GM21423 (cell line): ENCODE data around the gene CPNE4.
"Not testable (repeated sequence)": the region's sequence is repeated elsewhere in the genome, so short reads cannot be mapped to it uniquely, and the experiment has no call there.

Experiments used
- ATAC-seq: cut with Tn5 transposase; IDR thresholded peaks from one replicate; pipeline ENCODE4 v1.9.1; 2021; ENCODE audit warnings: mild to moderate bottlenecking, moderate library complexity; ENCODE audit not compliant: unreplicated experiment

The CPNE4 gene

DNA sequence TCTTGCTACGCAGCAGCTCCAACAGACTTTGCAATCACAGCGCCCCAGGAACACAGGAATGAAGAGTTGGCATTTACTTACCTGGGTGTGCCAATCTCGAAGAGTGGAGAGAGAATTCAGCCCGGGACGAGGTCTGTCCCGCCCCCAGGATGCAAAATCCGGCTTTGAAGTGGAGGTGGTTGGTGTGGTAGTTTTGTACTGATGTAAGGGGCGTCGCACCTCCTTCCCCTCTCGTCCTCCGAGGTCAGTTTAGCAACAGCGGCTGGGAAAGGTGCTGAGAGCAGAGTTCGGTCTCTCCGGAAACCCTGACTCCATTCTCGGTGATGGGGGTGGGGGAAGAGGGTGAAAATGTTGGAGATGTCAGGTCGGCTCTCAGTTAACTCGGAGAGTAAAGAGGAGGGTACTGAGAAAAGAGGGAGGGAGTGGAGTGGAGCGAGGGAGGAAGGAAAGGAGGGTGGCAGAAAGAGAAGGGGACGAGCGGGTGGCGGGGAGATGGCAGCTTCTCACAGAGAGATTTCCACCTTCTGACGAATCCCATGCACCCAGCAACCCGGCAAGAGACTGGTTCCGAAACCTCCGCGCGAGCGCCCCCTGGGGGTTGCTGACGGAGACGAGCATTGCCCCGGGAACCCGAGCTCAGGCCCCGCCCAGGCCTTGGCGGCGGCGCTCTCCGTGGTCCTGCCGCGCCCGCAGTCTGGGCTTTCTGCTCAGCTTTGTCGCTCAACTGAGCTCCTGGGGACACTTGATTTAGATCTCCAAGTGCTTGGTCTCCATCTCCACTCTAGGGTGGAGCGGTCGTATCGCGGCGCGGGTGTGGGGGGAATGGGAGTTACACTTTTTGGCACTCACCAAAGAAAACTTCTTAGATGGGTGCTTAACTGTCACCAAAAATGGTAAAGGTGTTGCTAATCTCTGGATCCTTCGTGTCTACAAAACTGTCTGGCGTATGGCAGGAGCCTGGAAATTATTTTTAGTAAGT lies at the start of gene CPNE4:
Gene CPNE4, minus strand, starts transcription at position 529 of the 979 bp plus-strand sequence.
- ATAC-seq, result peak; percentile 83

DNA sequence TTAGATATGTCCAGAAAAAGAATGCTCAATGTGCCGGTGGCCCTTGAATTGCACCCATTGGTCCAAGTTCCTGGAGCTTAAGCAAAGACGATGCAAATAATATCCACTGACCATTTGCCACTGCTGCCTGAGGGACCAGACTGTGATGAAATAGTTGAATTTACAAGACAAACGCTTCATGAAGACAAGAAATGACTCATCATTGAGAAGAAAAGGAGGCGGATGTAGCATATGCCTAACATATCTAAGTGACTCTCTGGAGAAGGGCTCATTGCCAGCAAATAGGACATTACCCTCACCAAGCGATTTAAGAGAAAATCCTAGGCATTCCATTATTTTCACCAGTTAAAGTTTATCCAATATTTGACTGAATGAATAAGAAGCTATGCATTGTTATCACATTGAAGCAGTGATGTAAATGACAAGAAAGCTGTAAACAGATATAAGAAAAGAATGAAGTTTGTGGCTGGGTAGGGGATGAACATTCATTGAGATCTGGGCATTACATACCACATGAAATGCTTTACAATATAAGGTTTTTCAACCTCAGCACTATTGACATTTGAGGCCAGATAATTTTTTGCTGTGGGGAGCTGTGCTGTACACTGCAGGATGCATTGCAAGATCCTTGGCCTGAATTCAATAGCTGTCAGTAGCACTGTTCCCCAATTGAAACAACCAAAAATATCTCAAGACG lies 48.9 kb upstream of the CPNE4 start:
- no peak for ATAC-seq

DNA sequence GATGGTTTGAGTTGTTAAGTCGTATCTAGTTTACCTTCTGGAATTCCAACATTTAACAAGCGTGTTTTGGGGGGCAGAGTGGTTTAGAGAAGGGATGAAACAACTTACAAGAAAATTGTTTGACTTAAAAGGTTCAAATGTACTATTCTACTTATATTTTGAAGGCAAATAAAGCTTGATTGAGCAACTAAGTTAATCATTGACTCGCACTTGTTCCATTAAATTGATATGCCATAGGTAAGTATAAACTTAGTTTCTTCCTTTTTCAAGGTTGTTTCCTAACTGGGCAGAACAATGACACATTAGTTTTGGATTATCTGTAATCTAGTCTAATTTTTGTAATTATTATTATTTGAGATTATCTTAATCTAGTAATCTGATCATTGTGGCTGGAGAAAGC lies 48.3 kb upstream of the CPNE4 start:
- no peak for ATAC-seq

DNA sequence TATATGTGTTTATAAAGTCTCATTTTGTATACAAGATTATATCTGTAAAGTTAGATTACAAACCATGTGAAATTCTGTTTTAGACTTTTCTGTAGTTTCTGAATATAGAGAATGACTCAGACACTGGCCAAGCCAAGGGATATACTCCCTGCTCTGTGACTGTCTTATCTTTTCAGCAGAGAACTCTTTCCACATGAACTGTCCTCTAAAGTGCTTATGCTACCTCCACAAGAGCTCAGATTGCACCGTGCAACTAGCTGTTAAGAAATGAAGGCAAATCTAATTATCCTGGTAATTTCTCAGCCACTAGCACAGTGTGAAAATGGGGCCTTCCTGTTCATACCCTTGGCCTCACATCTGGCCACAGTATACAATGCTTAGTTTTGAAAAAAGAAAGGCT lies 44.3 kb upstream of the CPNE4 start:
- no peak for ATAC-seq

DNA sequence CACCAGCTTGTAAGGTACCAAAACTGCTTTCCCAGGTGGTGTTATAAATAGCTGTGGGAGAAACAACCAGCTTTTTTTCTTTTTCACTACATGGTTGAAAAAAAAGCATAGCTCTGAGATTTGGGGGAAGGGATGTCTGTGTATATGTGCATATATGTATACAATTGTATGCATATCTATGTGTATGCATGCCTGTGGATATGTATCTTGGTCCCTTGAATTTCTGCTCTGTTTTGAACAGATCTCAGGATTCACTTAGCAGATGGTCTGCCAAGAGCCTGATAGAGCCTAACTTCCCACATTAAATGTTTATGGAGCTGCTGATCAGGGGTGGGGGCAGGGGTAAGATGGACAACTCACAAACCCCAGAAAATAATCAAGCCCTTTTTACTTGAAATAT lies 39.0 kb upstream of the CPNE4 start:
- ATAC-seq, result no peak

DNA sequence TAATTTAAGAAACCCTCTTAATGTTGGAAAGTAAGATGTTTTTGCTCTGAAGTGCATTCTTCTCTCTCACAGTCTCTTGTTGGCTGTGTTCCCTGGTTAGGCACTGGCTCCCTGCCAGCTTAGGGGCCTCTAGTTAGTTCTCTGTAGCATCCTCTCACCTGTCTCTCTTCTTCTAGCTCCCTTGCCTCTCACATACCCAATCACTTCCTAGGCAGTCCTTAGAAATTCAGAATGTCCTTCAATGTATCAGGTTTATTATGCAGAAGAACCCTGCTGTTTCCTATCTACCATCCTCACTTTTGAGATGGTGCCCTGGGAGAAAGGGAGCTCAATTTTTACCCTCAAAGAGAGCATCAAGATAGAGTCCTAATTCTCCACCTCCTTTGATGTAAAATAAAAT lies 36.2 kb upstream of the CPNE4 start:
- no peak for ATAC-seq

DNA sequence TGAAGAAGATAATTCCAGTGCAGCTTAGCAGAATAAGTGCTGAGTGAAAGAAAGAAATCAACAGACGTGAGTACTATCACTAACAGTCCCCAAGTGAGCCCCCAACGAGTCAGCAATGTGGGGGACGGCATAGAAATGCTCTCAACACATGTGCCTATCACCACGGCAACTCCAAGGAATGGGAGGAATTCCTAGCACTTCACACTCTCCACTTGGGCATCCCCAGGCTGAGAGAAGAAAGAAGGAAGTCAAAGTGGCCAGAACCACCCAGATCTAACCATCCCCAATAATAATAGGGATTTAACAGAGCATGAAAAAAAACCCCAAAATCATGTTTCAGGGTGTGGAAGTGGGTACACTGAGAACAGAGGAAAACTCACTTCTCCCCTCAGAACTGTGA lies 29.3 kb upstream of the CPNE4 start:
- no peak for ATAC-seq

DNA sequence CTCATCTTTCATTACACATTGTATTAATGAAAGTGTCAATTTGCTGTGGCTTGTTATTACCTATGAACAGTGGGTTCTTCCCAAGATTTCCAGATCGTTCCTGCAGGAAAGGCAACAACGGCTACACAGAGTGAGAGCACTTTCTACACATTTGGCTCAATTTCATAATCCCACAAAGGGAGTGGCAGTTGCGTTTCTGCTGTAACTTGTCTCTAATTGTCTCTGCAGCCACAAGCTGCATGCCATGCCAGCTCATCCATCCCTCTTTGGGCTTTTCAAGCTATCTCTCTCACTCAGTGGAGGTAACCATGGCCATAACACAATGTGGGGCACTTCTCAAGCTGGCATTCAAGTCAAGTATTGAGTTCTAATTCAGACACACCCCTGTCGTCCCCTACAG lies 27.7 kb upstream of the CPNE4 start:
- no peak for ATAC-seq

DNA sequence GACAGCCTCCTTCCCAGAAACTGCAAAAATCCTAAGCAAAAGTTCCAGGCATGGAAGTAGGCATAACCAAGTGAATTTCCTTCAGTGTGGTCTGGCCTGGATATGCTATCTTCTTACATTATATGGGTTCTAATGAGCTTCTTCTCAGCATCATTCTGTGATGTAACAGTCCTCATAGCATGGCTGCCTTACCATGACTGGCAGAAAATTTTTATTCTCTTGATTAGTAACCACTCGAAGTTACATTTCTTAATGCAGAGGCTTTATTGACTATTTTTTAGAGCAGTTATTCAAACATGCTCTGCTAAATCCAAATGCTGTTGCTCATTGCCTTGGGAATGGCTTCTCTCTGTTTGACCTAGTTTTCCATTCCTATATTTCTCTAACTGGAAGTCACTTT lies 21.1 kb upstream of the CPNE4 start:
- ATAC-seq, result no peak

DNA sequence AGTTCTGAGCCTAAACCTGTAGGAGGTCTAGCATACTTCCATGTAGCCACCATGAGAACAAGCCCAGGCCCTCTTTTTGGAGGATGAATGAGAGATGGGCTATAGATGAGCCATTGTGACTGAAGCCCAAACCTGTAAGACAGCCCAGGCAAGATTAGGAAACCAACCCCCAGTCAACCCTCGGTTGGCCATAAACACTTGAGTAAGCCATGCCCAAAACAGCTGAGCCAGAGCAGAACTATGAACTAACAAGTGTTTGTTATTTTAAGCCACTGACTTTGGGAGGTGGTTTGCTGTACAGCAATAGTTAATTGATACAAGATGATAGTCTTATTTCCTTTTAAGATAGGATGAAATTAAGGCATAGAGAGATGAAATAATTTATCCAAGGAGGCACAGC lies 12.4 kb upstream of the CPNE4 start:
- ATAC-seq, result no peak

DNA sequence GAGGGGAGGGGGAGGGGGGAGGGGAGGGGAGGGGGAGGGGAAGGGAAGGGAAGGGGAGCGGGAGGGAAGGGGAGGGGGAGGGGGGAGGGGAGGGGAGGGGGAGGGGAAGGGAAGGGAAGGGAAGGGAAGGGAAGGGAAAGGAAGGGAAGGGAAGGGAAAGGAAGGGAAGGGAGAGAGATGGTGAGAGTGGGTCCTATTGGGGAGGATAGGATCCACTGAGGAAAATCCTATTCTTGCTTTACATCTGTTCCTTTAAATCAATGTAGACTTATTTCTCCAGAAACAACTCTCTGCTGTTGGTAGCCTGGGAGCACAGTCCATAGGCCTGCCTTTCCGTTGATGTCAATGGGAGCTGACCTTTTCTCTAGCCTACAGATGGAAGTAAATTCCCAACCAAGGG lies 10.1 kb upstream of the CPNE4 start:
- ATAC-seq, result not testable (repeated sequence)

DNA sequence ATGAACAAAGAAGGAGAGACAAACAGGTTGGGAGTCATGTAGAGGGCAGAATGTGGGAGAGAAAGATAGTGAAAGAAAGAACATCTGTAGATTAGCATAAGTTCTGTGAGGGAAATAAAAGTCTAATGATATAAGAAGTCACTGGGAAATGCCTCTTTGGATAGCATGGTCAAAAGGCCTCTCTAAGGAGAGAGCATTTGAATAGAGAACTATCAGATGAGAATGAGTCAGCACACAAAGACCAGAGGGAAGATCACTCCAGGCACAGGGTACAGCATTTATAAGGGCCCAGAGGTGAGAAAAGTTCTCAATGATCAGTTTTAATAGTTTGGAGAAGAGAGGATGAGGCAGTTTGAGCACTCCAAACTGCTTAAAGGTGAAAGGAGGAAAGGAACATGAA lies 7.9 kb upstream of the CPNE4 start:
- ATAC-seq, result no peak

DNA sequence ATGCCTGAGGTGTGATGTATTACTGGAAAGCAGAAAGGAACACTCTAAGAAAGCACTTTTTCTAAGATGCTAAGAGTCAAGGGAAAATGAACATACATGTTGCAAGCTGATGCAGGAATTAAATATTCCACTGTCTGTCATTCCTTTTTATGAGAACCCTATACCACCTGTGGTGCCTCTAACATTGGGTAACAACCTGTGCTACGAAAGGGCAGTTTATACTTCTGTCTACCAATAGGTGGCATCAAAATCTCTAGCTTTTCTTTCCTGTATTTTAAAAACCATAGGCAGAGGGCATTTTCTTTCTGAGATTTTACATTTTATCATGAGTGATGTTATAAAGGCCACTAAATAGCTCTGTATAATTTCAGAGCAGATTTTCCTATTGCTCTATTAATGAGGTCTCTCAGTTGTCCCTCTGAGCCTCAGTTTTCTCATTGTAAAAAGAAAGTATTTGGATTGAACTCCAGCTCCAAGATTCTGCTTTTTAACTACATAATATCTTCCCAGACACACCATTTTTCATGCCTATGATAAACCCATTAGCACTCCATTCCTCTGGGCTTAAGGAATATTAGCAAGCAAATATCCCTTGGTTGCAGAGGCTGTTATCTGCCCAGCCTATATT lies 3.5 kb upstream of the CPNE4 start:
- ATAC-seq, result no peak

DNA sequence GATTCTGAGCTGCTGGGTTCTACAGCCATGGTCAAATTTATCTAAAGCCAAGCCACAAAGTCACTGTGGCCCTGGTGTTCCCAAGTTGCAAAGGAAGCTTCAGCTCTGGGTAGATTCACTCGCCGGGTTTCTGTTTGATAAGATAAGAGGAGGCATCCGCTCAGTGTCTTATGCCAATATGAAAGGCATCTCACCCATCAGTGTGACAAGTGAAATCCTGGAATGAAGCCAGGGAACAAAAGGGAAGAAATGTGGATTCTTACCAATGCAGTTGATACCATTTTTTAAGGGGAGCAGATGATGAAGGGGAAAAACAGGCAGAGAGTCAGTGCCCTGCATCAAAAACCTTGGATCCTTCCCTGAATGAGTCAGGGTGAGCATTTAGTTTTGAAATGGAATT lies 2.8 kb upstream of the CPNE4 start:
- no peak for ATAC-seq

DNA sequence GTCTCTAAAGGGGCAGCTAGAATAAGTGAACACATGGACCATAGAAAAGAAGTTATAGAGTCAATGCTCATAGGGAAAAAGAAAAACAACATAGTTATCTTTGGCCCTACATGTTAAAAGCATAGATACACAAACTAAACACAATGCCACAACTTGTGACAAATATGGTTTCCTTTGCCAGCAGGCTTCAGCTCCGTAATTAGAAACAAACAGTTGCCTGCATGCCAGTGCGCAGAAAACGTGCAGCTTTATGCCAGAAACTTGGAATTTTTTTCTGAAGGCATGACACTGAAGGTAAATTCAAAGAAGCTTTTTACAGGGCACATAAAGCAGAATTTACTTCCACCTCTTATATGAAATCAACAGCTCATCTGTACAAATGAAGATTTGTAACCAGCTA lies 2.2 kb upstream of the CPNE4 start:
- ATAC-seq, result no peak

DNA sequence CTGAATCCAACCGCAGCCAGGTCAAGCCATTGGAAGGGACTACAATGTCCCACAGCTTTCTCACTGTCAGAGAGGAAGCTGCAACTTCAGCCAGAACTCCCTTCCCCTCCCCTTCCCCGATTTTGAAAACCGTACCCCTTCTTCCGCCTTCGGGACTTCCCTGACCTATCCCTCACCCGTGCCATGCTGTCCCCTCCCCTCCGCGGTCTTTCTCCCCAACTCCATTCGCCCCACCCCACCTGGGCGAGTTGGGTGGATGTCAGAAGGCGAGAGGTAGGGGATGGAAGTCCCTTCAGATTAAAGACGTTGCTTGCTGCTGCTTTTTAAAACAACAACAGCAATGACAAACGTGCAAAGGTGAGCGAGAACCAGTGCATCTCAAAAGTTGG lies 723 bp downstream of the CPNE4 start:
- ATAC-seq, result no peak

DNA sequence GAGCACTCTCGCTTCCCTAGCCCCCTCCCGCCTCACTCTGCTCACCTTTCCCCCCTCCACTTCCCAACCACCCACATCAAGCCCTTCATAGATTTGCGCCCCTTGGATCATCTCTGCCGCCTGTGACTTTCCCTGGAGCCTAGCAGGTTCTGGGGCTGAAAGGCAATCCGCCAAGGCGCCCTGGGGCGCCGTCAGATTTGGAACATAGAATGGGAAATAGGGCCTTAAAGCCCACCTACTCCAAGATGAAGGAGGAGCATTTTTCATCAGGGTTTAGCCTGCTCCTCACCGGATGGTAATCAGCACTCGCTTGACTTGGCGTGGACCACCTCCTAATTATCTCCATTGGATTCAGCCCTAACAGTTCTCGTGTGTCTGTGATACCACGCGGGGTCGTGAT lies 1.3 kb downstream of the CPNE4 start:
- no peak for ATAC-seq

DNA sequence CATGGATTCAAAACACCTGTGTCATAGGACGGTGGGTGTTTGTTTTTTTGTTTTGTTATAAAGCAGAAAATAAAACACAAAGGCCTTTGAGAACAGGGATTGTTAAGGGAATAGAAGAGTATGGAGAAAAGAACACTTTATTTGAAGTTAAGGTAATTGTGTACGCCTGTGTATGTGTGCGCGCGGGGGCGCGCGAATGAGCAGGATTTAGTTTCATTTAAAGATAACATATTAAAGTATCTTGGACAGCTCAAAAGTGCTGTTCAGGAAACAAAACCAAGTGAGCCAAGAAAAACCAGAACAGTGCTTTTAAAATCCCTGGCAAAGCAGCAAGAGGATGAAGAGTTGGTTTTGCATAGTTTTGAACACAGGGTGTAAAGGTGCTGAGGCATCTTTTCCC lies 1.9 kb downstream of the CPNE4 start:
- ATAC-seq, result no peak

DNA sequence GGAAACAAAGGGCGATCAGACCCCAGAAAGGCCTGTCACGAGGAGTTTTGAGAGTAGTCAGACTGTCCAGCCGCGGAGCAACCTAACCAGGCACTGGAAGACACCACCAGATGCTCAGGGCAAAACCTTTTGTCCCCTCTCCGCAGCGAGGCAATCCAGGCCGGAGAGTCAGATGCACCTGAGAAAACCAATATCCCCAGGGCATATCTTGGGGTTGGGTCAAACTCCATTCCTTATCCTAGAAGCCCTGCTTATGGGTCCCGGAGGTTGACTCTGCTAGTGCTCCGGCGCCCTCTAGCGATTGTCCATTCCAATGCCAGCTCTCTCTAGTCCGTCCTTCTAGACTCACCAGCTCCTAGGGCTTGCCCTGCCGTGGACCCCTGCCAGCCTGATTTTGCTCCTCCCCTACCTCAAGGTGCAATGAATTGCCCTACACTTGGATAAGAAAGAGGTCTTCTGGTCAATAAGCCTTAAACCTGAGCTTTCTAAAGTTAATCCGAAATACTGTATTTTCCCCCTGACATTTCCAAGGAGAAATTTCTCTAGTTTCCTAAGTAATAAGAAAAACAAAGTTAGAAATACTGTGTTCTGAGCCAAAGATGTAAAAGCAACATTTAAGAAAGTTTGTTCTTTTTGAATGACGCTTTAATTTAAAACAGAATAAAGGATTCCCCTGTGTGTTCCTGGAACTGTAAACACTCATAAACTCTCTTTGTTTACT lies 5.5 kb downstream of the CPNE4 start:
- ATAC-seq, result no peak

DNA sequence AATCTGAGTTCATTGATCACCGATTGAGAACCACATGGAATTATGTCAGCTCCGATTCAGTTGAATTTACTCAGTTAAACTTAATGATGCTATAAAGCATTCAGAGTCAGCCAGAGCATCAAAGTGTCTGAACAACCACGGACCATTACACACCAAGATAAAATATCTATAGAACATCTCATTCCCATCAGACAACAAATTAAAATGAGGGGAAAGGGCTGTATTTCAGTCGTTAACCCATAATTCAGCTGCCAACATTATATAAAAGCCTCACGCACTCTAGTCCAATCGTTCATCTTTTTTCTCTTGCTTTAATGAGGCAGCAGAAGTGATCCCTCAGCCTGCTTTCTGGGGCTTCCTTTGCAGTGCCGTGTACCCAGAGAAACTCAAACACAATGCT lies 11.9 kb downstream of the CPNE4 start:
- ATAC-seq, result no peak

DNA sequence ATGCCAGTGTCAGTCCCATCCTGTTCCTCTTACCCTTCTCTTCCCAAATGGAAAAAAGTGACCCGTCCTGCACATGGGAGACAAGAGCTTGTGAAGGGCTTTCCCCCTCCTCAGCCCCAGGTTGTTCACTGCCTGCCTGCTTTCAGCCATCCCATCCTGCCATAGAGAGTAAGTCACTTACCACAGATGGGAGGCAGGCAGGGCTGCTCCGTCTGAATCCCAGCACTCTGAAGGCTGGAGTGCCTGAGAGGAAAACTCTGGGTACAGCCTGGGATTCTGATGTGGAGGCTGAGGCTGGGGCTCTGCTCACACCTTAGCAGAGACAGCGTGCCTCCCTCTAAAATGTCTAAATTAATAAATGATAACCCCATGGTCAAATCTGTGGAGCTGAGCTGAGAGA lies 14.8 kb downstream of the CPNE4 start:
- ATAC-seq, result no peak
